Hematopoietic multipotent progenitor cell treated with erythropoietin and hydrocortisone succinate and interleukin-3 and kit ligand, for 8 days (in vitro differentiated cells): Measurements from ENCODE around the gene SOX18.
"Not testable (repeated sequence)": the region's sequence is repeated elsewhere in the genome, so short reads cannot be mapped to it uniquely, and the experiment has no call there.

Source experiments
- DNase-seq: peaks from one replicate; pipeline ENCODE4 v3.0.0-alpha.2; 2015

Gene SOX18

DNA sequence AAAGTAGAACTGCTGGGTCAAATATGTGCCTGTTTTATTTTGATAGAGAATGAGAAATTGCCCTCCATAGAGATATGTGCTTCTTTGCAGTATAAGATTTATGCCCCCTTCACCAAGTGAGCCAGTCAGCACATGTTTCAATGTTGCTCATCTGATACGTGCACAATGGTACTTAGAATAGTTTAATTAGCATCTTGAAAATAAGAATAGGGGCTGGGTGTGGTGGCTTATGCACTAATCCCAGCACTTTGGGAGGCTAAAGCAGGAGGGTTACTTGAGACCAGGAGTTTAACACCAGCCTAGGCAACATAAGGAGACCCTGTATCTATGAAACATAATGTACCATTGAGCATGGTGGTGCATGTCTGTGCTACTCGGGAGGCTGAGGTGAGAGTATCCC is 33.8 kb downstream of the SOX18 start:
- DNase-seq, result no peak

DNA sequence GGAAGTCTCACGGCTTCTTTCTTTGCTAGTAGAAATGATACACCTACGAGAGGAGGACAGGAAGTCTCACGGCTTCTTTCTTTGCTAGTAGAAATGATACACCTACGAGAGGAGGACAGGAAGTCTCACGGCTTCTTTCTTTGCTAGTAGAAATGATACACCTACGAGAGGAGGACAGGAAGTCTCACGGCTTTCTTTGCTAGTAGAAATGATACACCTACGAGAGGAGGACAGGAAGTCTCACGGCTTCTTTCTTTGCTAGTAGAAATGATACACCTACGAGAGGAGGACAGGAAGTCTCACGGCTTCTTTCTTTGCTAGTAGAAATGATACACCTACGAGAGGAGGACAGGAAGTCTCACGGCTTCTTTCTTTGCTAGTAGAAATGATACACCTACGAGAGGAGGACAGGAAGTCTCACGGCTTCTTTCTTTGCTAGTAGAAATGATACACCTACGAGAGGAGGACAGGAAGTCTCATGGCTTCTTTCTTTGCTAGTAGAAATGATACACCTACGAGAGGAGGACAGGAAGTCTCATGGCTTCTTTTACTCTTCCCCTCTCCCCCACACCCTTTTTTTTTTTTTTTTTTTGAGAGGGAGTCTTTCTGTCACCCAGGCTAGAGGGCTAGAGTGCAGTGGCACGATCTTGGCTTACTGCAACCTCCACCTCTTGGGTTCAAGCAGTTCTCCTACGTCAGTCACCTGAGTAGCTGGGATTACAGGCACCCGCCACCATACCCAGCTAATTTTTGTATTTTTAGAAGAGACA is 36.9 kb downstream of the SOX18 start:
- not testable (repeated sequence) for DNase-seq

DNA sequence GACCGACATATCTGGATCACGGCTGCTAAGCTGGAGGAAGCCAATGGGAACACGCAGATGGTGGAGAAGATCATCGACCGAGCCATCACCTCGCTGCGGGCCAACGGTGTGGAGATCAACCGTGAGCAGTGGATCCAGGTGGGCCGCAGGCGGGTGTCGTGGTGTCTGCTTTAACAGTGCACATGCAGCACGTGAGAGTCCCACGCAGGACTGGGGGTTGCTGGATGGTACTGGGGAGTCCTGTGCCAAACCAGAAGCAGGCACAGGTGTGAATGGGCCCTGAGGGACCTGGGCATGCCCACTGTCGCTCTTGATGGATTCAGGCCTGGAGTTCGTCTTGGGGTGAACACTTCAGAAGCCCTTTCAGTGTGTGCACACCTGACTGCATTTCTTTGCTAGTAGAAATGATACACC is 38.1 kb downstream of the SOX18 start:
- DNase-seq, result no peak

DNA sequence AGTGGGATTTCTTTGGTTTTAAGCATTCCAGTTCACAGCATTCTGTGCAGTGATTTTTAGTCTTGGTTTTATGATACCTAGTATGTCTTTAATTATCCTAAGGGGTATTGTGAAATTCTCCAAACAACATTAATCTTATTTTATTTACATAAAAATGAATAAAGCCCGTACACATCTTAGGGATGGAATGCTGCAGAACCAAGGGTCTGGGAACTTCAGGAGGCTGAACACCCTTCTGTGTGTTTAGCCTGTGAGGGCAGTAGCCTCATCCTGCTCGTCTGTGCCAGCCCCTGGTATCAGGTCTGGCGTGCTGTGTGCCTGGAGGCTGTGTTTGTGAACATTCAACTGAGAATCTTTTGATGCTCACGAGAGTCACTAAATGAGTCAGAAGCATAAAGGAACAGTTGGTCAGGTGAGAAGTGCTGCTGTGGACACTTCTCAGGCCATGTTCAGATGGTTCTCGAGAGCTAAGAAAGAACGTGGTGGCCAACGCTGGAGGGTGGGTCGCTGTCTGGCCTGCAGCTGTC is 38.7 kb downstream of the SOX18 start:
- DNase-seq, result no peak

DNA sequence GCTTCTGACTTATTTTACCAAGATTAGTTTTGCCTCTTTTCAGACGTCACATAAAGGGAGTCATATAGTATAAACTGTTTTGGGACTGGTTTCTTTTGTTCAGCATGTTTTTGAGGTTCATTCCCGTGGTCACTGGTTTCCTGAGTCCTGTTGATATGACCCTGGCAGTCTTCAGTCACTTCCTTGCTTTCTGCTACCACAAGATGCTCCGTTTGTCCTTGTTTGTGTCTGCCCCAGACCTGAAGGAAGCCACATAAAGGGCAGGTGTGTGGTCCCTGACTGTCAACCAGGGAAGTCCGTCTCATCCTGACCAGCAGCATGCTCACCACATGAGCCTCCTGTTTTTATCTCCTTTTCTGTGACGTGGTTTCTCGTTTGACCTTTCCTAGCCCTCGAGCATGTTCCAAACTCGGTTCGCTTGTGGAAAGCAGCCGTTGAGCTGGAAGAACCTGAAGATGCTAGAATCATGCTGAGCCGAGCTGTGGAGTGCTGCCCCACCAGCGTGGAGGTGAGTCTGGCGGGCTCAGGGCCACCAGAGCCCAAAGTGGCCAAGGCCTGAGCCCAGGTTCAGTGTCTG is 39.5 kb downstream of the SOX18 start:
- no peak for DNase-seq

DNA sequence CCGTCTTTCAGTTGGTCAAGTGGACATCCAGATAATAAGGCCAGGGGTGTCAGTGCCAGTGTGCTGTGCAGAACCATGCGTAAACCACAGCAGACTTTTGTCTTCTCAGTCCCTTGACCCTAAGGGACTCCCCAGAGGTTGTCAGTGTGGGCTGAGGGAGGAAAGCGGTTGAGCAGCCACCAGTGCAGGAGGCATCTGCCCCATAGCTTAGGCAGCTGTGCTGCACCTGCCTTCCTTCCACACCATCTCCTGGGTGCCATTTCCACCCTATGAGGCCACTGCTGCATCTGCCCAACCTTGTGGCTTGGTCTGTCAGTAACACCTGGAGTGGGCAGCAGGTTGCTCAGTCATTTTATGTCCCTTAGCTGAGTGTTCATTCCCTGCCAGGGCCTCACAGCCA is 42.5 kb downstream of the SOX18 start:
- DNase-seq, result no peak

DNA sequence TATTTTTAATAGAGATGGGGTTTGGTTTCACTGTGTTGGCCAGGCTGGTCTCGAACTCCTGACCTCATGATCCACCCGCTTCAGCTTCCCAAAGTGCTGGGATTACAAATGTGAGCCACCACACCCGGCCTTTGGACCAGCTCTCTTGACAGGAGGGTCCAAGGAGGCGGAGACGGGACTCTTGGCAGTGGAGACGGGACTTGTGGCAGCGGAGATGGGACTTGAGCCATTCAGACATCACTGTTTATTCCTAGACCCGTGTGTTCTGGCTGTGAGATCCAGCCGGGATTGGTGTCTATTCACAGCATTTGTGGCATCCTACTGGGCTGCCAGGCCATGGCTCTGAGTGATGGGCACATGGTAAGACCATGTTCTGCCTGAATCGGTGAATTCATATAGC is 42.9 kb downstream of the SOX18 start:
- DNase-seq, result no peak

- DNase-seq, result no peak
Measured at GRCh38 chr20:64005394-64005793, 44.0 kb downstream of the SOX18 start.

DNA sequence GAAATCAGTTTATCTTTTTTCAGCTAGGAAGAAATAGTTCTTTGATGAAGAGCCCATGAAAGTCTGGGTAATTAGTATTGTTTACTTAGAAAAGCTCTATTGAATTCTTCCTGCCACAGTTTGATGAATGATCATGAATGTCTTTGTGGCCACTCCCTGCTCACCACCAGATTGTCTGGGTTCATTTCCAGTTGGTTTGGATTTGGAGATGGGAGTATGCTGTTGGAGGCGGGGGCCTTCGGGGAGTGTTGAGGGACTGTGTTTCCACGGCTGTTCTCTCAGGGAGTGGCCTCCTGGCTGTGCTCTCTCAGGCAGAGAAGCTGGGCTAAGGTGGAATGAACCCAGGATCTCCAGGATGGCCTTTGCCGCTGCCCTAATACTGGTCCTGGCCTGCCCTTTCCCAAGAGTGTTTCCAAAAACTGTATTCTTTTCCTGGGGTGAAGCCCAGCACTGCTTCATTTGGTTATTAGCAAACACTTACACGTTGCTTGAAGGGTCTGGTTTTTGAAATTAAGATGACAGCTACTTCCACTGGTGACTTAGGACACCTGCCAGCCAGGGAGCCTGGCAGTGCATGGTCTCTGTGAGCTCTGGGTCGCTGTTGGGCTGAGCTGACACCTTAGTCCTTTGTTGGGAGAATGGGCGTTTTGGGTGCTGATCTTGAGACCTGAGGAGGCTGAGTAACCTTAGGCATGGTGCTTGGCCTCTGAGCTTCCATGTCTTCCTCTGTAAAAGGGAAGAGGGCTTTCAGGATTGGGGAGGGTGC is 45.3 kb downstream of the SOX18 start:
- no peak for DNase-seq

DNA sequence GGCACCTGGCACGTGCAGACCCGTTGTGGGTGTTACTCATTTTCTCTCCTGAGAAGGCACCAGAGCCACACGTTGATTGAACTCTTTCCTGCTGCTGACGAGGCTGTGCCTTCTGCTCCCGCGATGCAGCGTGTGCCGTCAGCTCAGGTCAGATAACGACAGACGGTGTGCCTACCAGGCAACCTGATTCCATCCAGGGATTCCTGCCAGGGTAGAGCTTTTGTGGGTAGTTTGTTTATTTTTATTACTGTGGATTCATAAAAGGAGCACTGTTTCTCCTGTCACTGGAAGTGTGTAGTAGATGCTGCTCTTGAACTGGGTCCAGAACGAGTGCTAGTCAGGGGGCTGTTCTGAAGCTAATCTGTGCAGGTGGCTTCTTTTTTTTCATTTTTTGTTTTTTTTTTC is 47.8 kb downstream of the SOX18 start:
- no peak for DNase-seq

DNA sequence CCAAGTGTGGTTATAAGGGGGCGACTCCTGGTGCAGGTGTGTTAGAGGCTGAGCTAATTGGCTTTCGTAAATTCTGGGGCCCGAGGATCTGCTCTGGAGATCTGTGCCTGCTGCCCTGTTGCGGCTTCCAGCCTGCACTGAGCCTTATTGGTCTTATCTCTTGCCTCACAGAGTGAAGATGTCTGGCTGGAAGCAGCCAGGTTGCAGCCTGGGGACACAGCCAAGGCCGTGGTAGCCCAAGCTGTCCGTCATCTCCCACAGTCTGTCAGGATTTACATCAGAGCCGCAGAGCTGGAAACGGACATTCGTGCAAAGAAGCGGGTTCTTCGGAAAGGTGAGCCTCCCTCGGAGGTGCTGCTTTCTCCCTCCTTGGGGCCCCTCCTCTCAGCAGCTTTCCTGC is 48.5 kb downstream of the SOX18 start:
- no peak for DNase-seq
